AG20443 (cell line): ENCODE results near the gene CABLES1.
A peak's percentile ranks its signal among the peaks of the same experiment; 100 is the strongest.

Experiments
- DNase-seq: peaks from one replicate; pipeline ENCODE4 v3.0.0; 2012; ENCODE audit warnings: low spot score, mixed read lengths

The CABLES1 gene

DNA sequence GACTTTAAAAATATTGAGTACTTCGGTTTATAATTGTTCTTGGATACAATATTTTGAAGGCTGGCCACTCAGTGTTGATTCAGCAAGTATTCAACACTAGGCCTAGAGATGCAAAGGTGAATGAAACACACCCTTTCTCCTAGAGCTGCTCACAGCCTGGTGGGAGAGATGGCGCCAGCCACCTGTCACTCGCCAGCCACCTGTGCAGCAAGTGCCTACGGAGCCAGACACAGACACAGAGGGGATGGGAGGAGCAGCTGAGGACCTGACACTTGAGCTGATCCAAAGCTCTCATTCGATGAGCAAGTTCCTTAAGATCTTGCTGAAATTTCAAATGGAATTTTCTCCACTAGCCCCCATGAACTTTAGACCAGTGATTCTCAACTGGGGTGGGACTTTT lies 166.7 kb downstream of the CABLES1 start:
- DNase-seq: no peak

DNA sequence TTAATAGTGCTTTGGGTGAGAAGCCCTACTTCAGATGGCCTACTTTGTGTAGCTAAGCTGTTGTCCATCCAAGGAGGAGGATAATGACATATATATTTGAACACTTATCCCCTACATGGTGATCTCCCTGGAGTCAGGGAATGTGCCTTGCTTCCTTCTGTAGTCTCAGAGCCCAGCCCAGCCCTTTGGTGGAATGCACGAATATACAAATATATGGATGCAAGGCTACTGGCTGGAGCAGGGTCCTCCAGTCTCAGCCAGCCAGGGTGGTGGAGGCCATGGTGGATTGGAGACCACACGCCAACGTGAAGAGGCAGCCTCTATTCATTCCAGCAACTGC lies 167.2 kb downstream of the CABLES1 start:
- no peak for DNase-seq

DNA sequence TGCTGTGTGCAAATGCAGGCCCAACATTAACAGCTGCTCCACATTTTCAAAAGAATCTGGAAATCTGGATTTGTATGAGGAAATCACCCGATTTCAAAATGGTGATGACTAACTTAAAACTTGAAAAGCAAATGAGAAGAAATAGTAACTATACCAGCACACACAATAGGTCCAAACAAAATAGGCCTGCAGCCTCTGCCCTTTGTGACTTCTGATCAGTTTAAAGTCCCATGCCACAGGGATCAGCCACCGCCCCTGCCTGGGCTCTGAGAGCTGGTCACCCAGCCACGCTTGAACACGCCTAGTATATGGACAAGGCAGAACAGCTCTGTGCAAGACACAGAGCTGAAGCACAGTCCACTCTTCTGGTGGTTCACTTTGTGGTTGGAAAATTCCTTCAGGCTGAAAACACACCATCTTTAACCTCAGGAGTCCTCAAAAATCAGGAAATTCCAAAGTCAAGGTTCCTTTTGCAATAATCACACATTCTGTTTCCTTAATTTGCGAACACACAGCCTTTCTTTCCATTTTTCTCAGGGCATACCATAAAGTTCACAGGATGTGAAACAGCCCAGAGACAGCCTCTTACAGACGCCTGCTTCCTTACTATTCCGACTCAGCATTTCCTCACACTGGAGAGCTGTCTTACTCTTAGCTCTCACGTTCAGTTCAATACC lies 167.7 kb downstream of the CABLES1 start:
- peak; percentile 74 for DNase-seq

DNA sequence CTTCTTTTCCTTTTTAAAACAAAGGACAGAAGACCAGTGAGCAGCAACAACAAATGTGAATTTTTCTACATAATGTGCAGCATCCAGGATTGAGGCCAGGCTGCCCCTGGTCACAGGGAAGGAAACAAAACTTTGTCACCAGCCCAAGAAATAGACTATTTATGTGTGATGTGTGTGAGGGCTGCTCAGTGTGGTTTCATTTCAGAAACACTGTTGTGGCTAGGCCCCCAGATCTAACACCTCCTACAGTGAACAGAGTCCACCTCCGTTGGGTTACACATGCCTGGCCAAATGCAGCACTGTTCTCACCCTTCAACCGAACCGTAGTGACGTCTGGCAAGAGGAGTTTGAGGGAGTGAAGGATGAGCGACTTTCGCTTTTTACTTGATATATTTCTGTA lies 171.5 kb downstream of the CABLES1 start:
- DNase-seq: no peak

DNA sequence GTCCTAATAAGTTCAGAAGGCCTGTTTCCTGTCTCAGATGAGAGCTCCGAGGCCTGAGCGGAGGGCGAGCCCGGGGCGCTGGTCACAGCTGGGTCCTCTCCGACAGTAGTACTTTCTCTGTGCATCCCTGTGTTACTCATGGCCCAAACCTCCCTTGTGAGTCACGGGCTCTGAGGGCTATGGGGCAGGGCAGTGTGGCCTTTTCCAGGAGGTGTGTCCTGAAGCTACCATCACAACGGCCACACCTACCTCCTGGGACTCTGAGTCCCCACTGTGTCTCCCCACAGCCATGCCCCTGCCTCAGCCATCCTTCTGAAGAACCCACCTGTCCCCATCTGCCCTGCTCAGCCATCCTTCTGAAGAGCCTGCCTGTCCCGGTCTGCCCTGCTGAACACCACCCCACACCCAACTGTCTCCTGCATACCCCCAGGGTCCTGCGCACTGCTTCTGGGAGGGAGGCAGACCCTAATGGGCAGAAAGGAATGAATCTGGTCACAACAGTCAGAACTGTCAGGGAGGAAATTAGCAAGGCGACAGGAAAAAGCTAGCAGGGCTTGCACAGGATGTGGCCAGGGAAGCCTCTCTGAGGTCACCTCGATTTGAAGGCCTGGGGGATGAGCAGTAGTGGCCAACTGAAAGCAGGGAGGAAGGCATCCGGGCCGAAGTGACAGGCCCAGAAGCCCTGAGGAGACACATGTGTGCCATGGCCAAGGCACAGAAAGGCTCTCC lies 172.4 kb downstream of the CABLES1 start:
- peak; percentile 85 for DNase-seq
